Caco-2 (cell line): ENCODE measurements around the gene PET100. TPM values are rescaled to one million over a fixed set of nuclear protein-coding genes. Genes with fewer than 3 reads are reported as not detected.

Source experiments
- BruUV-seq: library from RNA; stranded (reverse); fragments of 400-500 nt; replicated peaks from 2 replicates; lab custom pipeline; 2021; lab: Mats Ljungman, UMichigan
- CTCF ChIA-PET: fragments of 300-600 bp; sonication (Branson Sonifier 250); formaldehyde crosslinking; loops from one replicate; lab custom pipeline; 2022; ENCODE audit warnings: antibody characterized with exemption; lab: Charles Lee
- POLR2A ChIA-PET: fragments of 300-600 bp; sonication (Branson Sonifier 250); formaldehyde crosslinking; loops from one replicate; lab custom pipeline; 2022; ENCODE audit warnings: antibody characterized with exemption; lab: Charles Lee
- DNase-seq, 2 experiments: peaks; one replicate each; pipeline versions ENCODE4 v3.0.0 to v3.0.0-alpha.2; 2020 to 2022
- H3K27me3 ChIP-seq: replicated peaks from 2 replicates; pipeline ENCODE4 v1.6.0; 2011; ENCODE audit warnings: low read length; ENCODE audit not compliant: control insufficient read depth, insufficient read depth
- H3K36me3 ChIP-seq: 2 replicates; pipeline ENCODE4 v1.5.1; 2011; ENCODE audit warnings: low read length; ENCODE audit not compliant: control insufficient read depth, insufficient read depth
- H3K4me1 ChIP-seq: fragments of 250-450 bp; sonication (Bioruptor Pico); 2 replicates; pipeline ENCODE4 v1.5.1; 2020; ENCODE audit warnings: mild to moderate bottlenecking
- H3K4me3 ChIP-seq: 2 replicates; pipeline ENCODE4 v1.5.1; 2011; ENCODE audit warnings: low read depth, mild to moderate bottlenecking, control low read depth, low read length
- H3K9me3 ChIP-seq: fragments of 250-450 bp; sonication (Bioruptor Pico); 2 replicates; pipeline ENCODE4 v1.5.1; 2020; ENCODE audit warnings: mild to moderate bottlenecking, moderate library complexity
- H3K27ac Mint-ChIP-seq: one replicate; pipeline ENCODE4 v1.8.0; 2022; ENCODE audit warnings: mixed read lengths; ENCODE audit not compliant: unreplicated experiment
- H3K27me3 Mint-ChIP-seq: one replicate; pipeline ENCODE4 v1.8.0; 2022; ENCODE audit warnings: mixed read lengths; ENCODE audit not compliant: insufficient read depth, unreplicated experiment
- H3K36me3 Mint-ChIP-seq: one replicate; pipeline ENCODE4 v1.8.0; 2022; ENCODE audit warnings: mild to moderate bottlenecking, mixed read lengths; ENCODE audit not compliant: insufficient read depth, unreplicated experiment
- H3K4me1 Mint-ChIP-seq: one replicate; pipeline ENCODE4 v1.8.0; 2022; ENCODE audit warnings: low read depth, mixed read lengths; ENCODE audit not compliant: unreplicated experiment
- H3K4me3 Mint-ChIP-seq: one replicate; pipeline ENCODE4 v1.8.0; 2022; ENCODE audit warnings: mild to moderate bottlenecking, moderate library complexity, mixed read lengths; ENCODE audit not compliant: unreplicated experiment
- H3K9me3 Mint-ChIP-seq: one replicate; pipeline ENCODE4 v1.8.0; 2022; ENCODE audit warnings: mixed read lengths; ENCODE audit not compliant: unreplicated experiment
- intact Hi-C: fragments of 100-400 bp; cut with micrococcal nuclease; formaldehyde crosslinking; loops from one replicate; pipeline ENCODE4 v1.10.0; 2022; ENCODE audit not compliant: unreplicated experiment
- total RNA-seq: library from RNA; stranded (reverse); gene quantifications from 2 replicates; pipeline ENCODE4 v1.2.3, GENCODE V29; 2022
- TF ChIP-seq, protein P1 (sequence below), 2 experiments: fragments of 200-600 bp in 1 of 2; IDR thresholded peaks; 1 replicate in 1 of 2; 2 replicates in 1 of 2; pipeline versions ENCODE4 v1.5.1 to v1.8.0; 2011 to 2022; ENCODE audit warnings: antibody characterized with exemption in 1 of 2, control low read depth in 1 of 2, inconsistent platforms in 1 of 2, low read depth in 1 of 2, low read length in 1 of 2, mild to moderate bottlenecking in 1 of 2, moderate library complexity in 1 of 2; ENCODE audit not compliant: insufficient read depth in 1 of 2, severe bottlenecking in 1 of 2, unreplicated experiment in 1 of 2

PET100 gene
- total RNA-seq, 1 experiment from 2014 or later = 139 TPM

DNA sequence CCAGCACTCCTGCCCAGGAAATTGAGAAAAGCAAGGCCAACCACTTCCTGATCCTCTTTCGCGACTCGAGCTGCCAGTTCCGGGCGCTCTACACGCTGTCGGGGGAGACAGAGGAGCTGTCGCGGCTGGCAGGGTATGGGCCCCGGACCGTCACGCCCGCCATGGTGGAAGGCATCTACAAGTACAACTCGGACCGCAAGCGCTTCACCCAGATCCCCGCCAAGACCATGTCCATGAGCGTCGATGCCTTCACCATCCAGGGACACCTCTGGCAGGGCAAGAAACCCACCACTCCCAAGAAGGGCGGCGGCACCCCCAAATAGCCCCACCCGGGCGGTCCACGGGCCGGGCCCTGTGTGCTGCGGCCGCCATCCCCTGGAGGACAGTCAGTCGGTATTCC lies 11.9 kb upstream of the PET100 start:
- Histone ChIP-seq H3K36me3 (no peaks in the 10 kb centered on the region; the same call in 1 of the 2 replicates), H3K9me3 (no peaks in the 10 kb centered on the region), H3K4me3 (no peak overlapping the region), H3K27me3 (no peaks in the 10 kb centered on the region), H3K4me1 (no peaks in the 10 kb centered on the region)
- ChIA-PET CTCF (interaction anchor here (1.0 kb wide), 1 partner anchor 128 kb away, joined by 4 read pairs; no protein-coding TSS in a partner anchor), POLR2A (no interaction called here)
- Mint-ChIP-seq H3K9me3 (no peaks in the 10 kb centered on the region), H3K36me3 (peaks cover 72% of the 10 kb centered on the region), H3K27ac (no peak overlapping the region), H3K27me3 (no peaks in the 10 kb centered on the region), H3K4me1 (no peaks in the 10 kb centered on the region), H3K4me3 (no peak overlapping the region)
- intact Hi-C loops = no loop called here
- TSS peak; percentile 63 for BruUV-seq
- no peak for DNase-seq
- TF ChIP-seq, protein P1, sequence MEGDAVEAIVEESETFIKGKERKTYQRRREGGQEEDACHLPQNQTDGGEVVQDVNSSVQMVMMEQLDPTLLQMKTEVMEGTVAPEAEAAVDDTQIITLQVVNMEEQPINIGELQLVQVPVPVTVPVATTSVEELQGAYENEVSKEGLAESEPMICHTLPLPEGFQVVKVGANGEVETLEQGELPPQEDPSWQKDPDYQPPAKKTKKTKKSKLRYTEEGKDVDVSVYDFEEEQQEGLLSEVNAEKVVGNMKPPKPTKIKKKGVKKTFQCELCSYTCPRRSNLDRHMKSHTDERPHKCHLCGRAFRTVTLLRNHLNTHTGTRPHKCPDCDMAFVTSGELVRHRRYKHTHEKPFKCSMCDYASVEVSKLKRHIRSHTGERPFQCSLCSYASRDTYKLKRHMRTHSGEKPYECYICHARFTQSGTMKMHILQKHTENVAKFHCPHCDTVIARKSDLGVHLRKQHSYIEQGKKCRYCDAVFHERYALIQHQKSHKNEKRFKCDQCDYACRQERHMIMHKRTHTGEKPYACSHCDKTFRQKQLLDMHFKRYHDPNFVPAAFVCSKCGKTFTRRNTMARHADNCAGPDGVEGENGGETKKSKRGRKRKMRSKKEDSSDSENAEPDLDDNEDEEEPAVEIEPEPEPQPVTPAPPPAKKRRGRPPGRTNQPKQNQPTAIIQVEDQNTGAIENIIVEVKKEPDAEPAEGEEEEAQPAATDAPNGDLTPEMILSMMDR (IDR thresholded peaks at IDR 0.05; ENCODE audit: insufficient read depth in 1 of 2, low read depth in 1 of 2, low read length in 1 of 2, severe bottlenecking in 1 of 2, unreplicated experiment in 1 of 2) = no peak

- ChIA-PET CTCF (interaction anchor here (1.0 kb wide), 1 partner anchor 129 kb away, joined by 4 read pairs; no protein-coding TSS in a partner anchor), POLR2A (no interaction called here)
- Histone ChIP-seq H3K4me1 (no peaks in the 10 kb centered on the region), H3K36me3 (no peaks in the 10 kb centered on the region; the same call in 1 of the 2 replicates), H3K9me3 (no peaks in the 10 kb centered on the region), H3K27me3 (no peaks in the 10 kb centered on the region), H3K4me3 (no peak overlapping the region)
- H3K27me3 Mint-ChIP-seq = no peaks in the 10 kb centered on the region
- no TSS peak for BruUV-seq
- TF ChIP-seq, protein P1 (IDR thresholded peaks at IDR 0.05; ENCODE audit: insufficient read depth in 1 of 2, low read depth in 1 of 2, low read length in 1 of 2, severe bottlenecking in 1 of 2, unreplicated experiment in 1 of 2) = no peak
- DNase-seq = no peak
- no peak overlapping the region for H3K4me3 Mint-ChIP-seq
- H3K36me3 Mint-ChIP-seq = peaks cover 78% of the 10 kb centered on the region
- no peaks in the 10 kb centered on the region for H3K9me3 Mint-ChIP-seq
- intact Hi-C loops = no loop called here
- H3K4me1 Mint-ChIP-seq = no peaks in the 10 kb centered on the region
- H3K27ac Mint-ChIP-seq = peak overlapping the region; percentile 36
Observed at GRCh38 chr19:7618348-7618747, 11.2 kb upstream of the PET100 start.

- Histone ChIP-seq H3K4me3 (no peak overlapping the region), H3K4me1 (no peaks in the 10 kb centered on the region), H3K36me3 (no peaks in the 10 kb centered on the region; the same call in 1 of the 2 replicates), H3K9me3 (no peaks in the 10 kb centered on the region), H3K27me3 (no peaks in the 10 kb centered on the region)
- POLR2A ChIA-PET = no interaction called here
- TF ChIP-seq, protein P1 (IDR thresholded peaks at IDR 0.05; ENCODE audit: insufficient read depth in 1 of 2, low read depth in 1 of 2, low read length in 1 of 2, severe bottlenecking in 1 of 2, unreplicated experiment in 1 of 2) = no peak
- H3K9me3 Mint-ChIP-seq = no peaks in the 10 kb centered on the region
- H3K27me3 Mint-ChIP-seq = no peaks in the 10 kb centered on the region
- H3K27ac Mint-ChIP-seq = peak overlapping the region; percentile 36
- H3K4me1 Mint-ChIP-seq = no peaks in the 10 kb centered on the region
- intact Hi-C loops = no loop called here
- CTCF ChIA-PET = interaction anchor here (0.6 kb wide), 1 partner anchor 59 kb away, joined by 3 read pairs; no protein-coding TSS in a partner anchor
- H3K36me3 Mint-ChIP-seq = peaks cover 78% of the 10 kb centered on the region
- BruUV-seq = no TSS peak
- DNase-seq = no peak
- no peak overlapping the region for H3K4me3 Mint-ChIP-seq
Observed at GRCh38 chr19:7618771-7619510, 10.7 kb upstream of the PET100 start.
